Measurements from ENCODE around the gene PCDH15. TPM values are rescaled to one million over a fixed set of nuclear protein-coding genes. Genes with fewer than 3 reads are reported as not detected.

PCDH15 gene
- total RNA-seq, 1 experiment from 2014 or later, result 0.61 TPM

DNA sequence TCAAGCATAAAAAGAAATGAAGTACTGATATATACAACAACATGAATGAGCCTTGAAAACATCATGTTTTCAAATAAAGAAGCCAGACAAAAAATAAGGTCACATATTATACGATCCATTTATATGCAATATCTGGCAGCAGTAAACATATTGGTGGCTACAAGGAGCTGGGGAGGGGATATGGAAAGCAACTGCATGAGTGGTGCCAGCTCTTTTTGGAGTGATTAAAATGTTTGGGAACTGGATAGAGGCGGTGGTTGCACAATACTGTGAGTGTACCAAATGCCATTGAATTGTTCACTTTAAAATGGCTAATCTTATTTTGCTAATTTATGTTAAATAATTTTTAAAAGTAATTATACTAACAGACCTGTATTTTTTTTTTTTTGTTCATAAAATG is 481.7 kb downstream of the PCDH15 start:
- Histone ChIP-seq H3T11ph (ENCODE audit: low read length) (no peak overlapping the region), H3K79me2 (ENCODE audit: insufficient read depth, low read length) (no peaks in the 10 kb centered on the region), H2BK12ac (ENCODE audit: insufficient read length, low read depth, low read length) (no peak overlapping the region), H3K9me3 (ENCODE audit: control insufficient read depth, low read depth, low read length) (no peaks in the 10 kb centered on the region), H3K9ac (ENCODE audit: extremely low read depth, insufficient read length, low read length) (no peak overlapping the region), H2BK5ac (ENCODE audit: insufficient read length, low read length) (no peak overlapping the region), H3K56ac (ENCODE audit: insufficient read length, low read depth, low read length) (no peak overlapping the region), H3K27ac (ENCODE audit: insufficient read length, low read depth, low read length) (no peak overlapping the region), H3K4me1 (ENCODE audit: insufficient read depth, low read length) (no peaks in the 10 kb centered on the region), H3K4me2 (ENCODE audit: insufficient read depth, insufficient read length, low read length) (no peak overlapping the region), H2BK20ac (ENCODE audit: low read depth, low read length, poor library complexity, severe bottlenecking) (no peak overlapping the region), H2AK5ac (ENCODE audit: insufficient read length, low read length) (no peak overlapping the region), H3K23ac (ENCODE audit: insufficient read length, low read depth, low read length) (no peak overlapping the region), H4K5ac (ENCODE audit: insufficient read length, low read depth, low read length) (no peak overlapping the region), H3K79me1 (ENCODE audit: insufficient read depth, low read depth, low read length, poor library complexity, severe bottlenecking) (no peaks in the 10 kb centered on the region), H3K23me2 (ENCODE audit: insufficient read length, low read depth, low read length, poor library complexity, severe bottlenecking) (no peaks in the 10 kb centered on the region), H3K14ac (ENCODE audit: insufficient read depth, low read length) (no peak overlapping the region), H3K27me3 (ENCODE audit: insufficient read depth, low read length) (no peaks in the 10 kb centered on the region), H4K8ac (replicated peaks; ENCODE audit: insufficient read length, low read depth, low read length) (no peak overlapping the region), H4K91ac (ENCODE audit: insufficient read length, low read depth, low read length) (no peak overlapping the region), H2BK15ac (ENCODE audit: low read depth, low read length) (no peak overlapping the region), H2BK120ac (ENCODE audit: low read depth, low read length, poor library complexity, severe bottlenecking) (no peak overlapping the region), H3K4ac (ENCODE audit: low read depth, low read length) (no peak overlapping the region), H2AFZ (ENCODE audit: low read length) (no peak overlapping the region), H4K20me1 (ENCODE audit: control insufficient read depth, insufficient read depth, insufficient read length) (no peaks in the 10 kb centered on the region), H3K18ac (ENCODE audit: insufficient read length, low read depth, low read length) (no peak overlapping the region)
- peaks cover 0 to 3% (median 0%) of the 10 kb centered on the region in 3 experiments; a peak in 2 of 7 replicates for H3K36me3 Mint-ChIP-seq (ENCODE audit: insufficient read depth in 1 of 3, low read depth in 3 of 3)
- DNase-seq, result no peak
- H3K27me3 Mint-ChIP-seq (ENCODE audit: low read depth), result no peaks in the 10 kb centered on the region
- H3K27ac Mint-ChIP-seq, result no peak overlapping the region
- peaks cover 2 to 4% of the 10 kb centered on the region in 2 experiments; a peak in 3 of 5 replicates for H3K9me3 Mint-ChIP-seq
- WGBS (ENCODE audit: extremely low coverage, insufficient read length, low lambda C conversion rate), result no CpG with 5 or more reads among the region's 2 CpGs
- no peaks in the 10 kb centered on the region for H3K4me1 Mint-ChIP-seq
- TF ChIP-seq, protein P1, sequence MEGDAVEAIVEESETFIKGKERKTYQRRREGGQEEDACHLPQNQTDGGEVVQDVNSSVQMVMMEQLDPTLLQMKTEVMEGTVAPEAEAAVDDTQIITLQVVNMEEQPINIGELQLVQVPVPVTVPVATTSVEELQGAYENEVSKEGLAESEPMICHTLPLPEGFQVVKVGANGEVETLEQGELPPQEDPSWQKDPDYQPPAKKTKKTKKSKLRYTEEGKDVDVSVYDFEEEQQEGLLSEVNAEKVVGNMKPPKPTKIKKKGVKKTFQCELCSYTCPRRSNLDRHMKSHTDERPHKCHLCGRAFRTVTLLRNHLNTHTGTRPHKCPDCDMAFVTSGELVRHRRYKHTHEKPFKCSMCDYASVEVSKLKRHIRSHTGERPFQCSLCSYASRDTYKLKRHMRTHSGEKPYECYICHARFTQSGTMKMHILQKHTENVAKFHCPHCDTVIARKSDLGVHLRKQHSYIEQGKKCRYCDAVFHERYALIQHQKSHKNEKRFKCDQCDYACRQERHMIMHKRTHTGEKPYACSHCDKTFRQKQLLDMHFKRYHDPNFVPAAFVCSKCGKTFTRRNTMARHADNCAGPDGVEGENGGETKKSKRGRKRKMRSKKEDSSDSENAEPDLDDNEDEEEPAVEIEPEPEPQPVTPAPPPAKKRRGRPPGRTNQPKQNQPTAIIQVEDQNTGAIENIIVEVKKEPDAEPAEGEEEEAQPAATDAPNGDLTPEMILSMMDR (conservative IDR thresholded peaks at IDR 0.05), result no peak
- H3K4me3 Mint-ChIP-seq, result no peak overlapping the region

All from H9 (cell line).